SH-SY5Y (cell line): Measurements from ENCODE around the gene PDE6G.

Experiments used
- GATA2 ChIP-seq: IDR thresholded peaks from 2 replicates; pipeline ENCODE4 v1.6.1; 2011; ENCODE audit warnings: mild to moderate bottlenecking, low read depth, low read length
- GATA3 ChIP-seq: IDR thresholded peaks from 2 replicates; pipeline ENCODE4 v1.6.1; 2011; ENCODE audit warnings: low read depth, mild to moderate bottlenecking, low read length, moderate library complexity

DNA sequence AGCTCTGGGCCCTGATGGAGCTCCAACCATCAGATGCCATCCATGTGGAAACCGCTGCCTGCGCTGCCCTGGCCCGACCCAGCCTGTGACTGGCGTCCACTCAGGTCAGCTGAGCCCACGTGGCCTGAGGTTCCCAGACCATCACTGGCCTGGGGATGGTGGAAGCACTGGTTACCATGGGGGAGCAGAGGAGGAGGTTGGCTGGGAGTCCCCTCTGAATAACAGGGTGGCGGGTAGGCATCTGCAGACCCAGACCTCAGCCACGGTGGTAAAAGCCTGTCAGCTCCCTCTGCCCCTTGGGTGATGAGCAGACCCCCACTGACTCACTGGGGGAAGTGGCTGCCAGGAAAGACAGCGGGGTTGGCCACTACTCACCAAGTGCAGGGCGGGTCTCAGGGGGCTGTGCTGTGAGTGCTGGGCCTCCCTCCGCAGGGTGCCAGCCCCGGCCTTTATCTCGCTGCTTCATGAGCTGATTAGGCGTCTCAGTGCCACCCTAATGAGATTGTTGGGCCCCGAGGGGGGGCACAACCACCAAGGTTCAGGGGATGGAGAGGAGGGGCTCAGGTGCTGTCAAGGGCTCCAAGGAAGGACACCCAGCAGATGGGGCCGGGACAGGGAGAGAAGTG lies at the start of gene PDE6G:
- no peak for TF ChIP-seq GATA3
- no peak for TF ChIP-seq GATA2
